Mucosa of stomach (tissue), 1 donor: ENCODE results near the gene CIRBP.

Experiments used
- H3K27me3 ChIP-seq: one replicate; pipeline ENCODE4 v1.7.0; 2013; ENCODE audit warnings: mild to moderate bottlenecking, low read length; ENCODE audit not compliant: control insufficient read depth, insufficient read depth
- H3K36me3 ChIP-seq: one replicate; pipeline ENCODE4 v1.7.0; 2013; ENCODE audit warnings: low read length; ENCODE audit not compliant: control insufficient read depth, insufficient read depth
- H3K4me1 ChIP-seq: one replicate; pipeline ENCODE4 v1.7.0; 2013; ENCODE audit warnings: mild to moderate bottlenecking, low read length; ENCODE audit not compliant: control insufficient read depth, insufficient read depth
- H3K4me3 ChIP-seq: one replicate; pipeline ENCODE4 v1.7.0; 2013; ENCODE audit warnings: low read length
- H3K9ac ChIP-seq: one replicate; pipeline ENCODE4 v1.7.0; 2013; ENCODE audit warnings: mild to moderate bottlenecking, low read length, moderate library complexity
- H3K9me3 ChIP-seq: one replicate; pipeline ENCODE4 v1.7.0; 2013; ENCODE audit warnings: mild to moderate bottlenecking, low read length, moderate library complexity; ENCODE audit not compliant: control insufficient read depth
- donor health status: Pancreatic carcinoma.

The CIRBP gene

DNA sequence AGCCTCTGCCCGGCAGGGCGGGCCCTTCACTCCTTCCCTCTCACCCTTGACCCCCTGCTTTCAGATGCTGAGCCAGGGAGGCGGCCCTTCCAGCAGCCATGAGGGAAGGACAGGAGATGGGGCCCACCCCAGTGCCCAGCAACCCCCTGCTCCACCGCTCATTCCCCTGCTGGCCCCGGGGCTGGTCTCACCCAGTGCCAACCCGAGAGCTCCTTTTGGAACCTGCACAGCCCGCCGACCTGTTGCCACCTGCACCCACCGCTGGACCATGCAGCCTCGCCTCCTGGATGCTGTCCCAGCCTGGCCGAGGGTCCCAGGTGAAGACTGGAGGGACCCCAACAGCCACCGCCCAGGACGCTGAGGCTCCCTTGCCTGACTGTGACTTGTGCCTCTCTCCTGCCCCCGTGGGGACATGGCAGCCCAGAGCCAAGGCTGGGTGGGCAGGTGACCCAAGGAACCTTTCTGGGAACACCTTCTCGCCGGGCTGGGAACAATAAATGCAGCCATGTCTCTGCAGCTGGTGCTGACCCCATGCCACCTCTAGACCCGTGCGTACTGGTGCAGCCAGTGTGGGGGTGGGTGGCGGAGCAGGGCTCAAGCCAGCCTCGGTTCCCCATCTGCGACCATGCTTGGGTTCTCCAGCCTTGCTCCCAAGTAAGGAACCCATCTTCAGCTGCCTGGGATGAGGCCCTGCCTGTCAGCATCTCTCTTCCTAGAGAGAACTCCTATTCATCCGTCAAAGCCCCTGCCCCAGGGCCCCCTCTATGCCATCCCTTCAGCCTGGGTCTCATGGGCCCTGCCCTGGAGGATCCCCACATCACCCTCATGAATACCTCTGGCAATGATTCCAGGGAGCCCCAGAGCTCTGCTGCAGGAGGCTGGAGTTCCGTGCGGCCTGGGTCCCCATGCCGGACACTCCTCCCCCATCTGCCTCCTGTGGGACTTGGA, 9.9 kb downstream of the CIRBP start:
- no peaks in the 10 kb centered on the region for H3K9me3 ChIP-seq
- H3K27me3 ChIP-seq: no peaks in the 10 kb centered on the region
- H3K4me1 ChIP-seq: peaks cover 48% of the 10 kb centered on the region
- peaks cover 12% of the 10 kb centered on the region for H3K36me3 ChIP-seq
- no peak overlapping the region for H3K4me3 ChIP-seq
- H3K9ac ChIP-seq: no peak overlapping the region

DNA sequence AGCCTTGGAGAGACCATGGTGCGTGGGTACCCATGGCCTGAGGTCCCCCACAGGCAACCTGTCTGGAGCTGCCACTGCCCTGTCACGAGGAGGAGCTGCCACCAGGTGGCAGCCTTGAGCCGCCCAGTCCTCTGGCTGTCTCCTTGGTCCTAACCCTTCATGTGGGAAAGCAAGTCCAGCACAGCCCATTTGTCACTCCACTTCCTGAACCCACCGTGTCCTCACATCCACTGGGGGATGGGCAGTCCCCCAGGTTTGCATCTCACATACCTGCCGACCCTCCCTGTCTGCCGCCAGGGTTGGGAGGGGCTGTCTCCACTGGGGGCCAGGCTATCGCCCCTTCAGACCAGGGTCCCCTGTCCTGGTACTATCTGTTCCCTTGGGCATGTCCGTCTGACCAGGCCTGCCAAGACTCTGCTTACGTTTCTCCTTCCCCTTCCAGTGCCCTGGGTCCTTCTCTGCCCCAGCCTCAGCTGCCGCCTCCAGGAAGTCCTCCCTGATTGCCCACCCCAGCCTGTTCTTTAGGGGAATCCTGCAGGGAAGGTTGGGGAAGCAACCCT, 10.7 kb downstream of the CIRBP start:
- peaks cover 4% of the 10 kb centered on the region for H3K36me3 ChIP-seq
- no peak overlapping the region for H3K9ac ChIP-seq
- no peaks in the 10 kb centered on the region for H3K9me3 ChIP-seq
- no peak overlapping the region for H3K4me3 ChIP-seq
- peaks cover 7% of the 10 kb centered on the region for H3K27me3 ChIP-seq
- peaks cover 48% of the 10 kb centered on the region for H3K4me1 ChIP-seq

DNA sequence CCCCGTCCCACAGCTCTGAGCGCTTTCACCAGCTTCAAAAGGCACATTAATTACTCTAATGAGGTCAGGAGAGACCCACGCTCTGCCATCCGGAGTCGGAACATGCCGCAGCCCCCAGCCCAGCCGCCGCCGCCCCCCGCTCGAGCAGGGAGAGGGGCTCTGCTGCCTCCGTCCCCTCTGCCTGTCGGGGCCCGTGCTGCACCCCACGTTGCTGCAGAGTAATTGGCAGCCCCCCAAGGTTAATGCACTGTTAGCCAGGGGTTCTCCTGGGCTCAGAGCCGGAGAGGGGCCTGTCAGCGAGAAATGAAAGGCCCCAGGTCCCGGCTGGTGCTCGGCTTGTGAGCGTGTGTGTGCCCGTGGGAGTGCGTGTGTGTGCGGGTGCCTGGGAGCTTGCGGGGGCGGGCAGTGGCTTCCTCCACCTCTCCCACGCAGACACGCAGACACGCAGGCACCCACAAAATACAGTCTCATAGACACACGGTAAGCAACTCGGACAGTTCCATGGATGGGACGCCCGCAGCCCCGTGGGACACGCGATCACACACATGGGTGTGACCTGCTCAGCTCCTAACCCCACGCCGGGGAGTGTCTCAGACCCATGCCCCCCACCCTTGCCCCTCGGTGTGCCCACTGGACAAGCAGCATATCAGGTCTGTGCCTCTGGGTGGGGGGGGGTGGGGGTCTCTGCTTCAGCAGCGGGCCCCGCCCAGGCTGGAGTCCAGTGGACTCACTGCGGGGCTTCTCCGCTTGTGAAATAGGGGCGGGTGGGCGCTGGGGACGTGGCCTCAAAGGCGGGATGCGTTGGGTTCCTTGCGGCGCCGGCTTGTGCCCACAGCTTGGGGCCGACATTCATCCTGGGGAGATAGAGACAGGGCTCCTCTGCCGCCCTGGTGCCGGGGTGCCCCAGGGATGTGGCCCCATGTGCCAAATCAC, 11.8 kb downstream of the CIRBP start:
- no peak overlapping the region for H3K4me3 ChIP-seq
- H3K36me3 ChIP-seq: peaks cover 4% of the 10 kb centered on the region

DNA sequence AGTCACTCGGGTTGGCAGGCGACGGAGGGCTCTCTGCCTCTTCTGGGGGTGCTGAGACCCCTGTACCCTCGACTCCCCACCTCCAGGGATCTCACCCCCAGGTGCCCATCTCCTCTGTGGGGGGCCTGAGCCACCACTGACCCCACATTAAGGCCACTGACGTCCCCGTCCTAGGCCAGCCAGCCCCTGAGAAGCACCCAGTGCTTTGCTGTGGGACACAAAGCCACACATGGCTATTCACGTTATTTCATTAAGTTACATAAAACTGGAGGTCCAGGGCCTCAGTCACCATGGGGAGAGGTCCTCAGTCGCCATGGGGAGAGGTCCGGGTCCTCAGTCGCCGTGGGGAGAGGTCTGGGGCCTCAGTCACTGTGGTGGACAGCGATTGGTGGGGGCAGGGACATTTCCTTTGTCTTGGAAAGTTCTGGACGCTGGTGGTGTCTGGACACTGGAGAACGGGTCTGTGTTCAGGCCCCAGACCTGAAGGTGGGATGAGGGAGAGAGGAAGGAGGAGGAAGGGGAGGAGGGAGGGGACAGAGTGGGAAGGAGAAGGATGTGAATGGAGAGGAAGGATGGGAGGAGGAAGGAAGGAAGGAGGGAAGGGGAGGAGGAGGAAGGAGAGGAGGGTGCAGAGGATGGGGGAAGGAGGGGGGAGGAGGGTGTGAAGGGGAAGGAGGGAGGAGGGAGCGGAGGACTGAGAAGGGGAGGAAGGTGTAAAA, 12.6 kb downstream of the CIRBP start:
- Histone ChIP-seq H3K36me3 (peaks cover 4% of the 10 kb centered on the region), H3K9me3 (no peaks in the 10 kb centered on the region), H3K4me3 (no peak overlapping the region), H3K9ac (no peak overlapping the region), H3K4me1 (peaks cover 47% of the 10 kb centered on the region), H3K27me3 (peaks cover 18% of the 10 kb centered on the region)

More for the DNA sequence above, 11.8 kb downstream of the CIRBP start:
- no peaks in the 10 kb centered on the region for H3K9me3 ChIP-seq
- H3K4me1 ChIP-seq: peaks cover 50% of the 10 kb centered on the region
- peaks cover 14% of the 10 kb centered on the region for H3K27me3 ChIP-seq
- no peak overlapping the region for H3K9ac ChIP-seq

DNA sequence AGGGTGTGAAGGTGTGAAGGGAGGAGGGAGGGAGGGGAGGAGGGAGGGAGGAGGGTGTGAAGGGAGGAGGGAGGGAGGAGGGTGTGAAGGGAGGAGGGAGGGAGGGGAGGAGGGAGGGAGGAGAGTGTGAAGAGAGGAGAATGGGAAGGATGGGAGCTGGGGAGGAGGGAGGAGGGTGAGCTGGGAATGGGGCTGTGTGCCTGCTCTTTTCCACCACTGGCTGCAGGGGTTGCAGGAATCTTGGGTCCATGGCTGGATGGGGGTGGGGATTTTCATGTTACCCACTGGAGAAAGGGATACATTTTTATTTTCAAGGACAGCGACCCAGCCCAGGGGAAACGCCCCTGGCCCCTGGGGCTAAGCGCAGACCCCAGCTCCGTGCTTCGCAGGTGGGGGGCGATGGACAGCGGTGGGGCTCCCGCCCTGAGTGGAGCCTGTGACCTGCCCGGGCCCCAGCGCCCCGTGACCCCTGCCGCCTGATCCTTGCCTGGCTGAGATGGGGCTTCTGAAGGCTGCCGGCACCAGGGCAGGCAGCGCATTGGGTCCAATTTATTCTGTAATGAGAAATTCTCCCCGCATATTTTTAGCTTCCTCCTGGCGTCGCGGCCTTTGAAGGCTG, 13.6 kb downstream of the CIRBP start:
- Histone ChIP-seq H3K4me3 (no peak overlapping the region), H3K9me3 (no peaks in the 10 kb centered on the region), H3K27me3 (peaks cover 28% of the 10 kb centered on the region), H3K36me3 (peaks cover 4% of the 10 kb centered on the region), H3K9ac (no peak overlapping the region), H3K4me1 (peaks cover 50% of the 10 kb centered on the region)

DNA sequence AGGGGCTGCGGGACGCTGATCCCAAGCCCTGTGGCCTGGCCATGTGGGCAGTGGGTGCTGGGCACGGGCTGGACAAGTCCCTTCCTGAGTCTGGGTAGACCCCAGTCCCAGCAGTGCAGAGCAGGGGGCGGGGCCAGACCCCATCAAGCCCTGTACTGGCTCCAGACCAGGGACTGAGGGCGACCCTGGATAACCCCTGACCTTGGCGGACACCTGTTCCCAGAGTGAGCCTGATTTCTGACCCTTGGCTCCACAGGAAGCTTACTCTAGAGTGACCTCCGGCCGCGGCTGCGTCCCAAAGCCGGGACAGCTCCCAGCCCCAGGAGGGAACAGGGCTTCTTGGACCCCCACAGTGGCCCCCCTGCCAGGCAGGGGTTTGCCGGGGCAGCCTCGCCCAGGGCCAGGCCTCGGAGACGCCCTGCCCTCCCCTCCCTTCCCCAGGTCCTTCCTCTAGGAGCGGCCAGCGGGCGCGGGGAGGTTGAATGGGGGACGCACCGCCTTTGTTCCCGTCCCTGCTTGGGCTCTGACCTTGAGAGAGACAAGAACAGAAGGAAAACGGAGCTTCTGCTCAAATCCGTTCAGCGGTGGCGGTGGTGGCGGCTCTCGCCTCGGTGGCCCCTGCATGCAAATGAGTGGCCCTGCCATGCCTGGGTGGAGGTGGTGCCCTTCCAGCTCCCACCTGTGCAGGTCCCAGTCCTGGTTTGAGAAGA, 14.2 kb downstream of the CIRBP start:
- H3K27me3 ChIP-seq: peaks cover 34% of the 10 kb centered on the region
- no peak overlapping the region for H3K9ac ChIP-seq
- peaks cover 4% of the 10 kb centered on the region for H3K36me3 ChIP-seq
- no peak overlapping the region for H3K4me3 ChIP-seq
- H3K4me1 ChIP-seq: peaks cover 51% of the 10 kb centered on the region
- no peaks in the 10 kb centered on the region for H3K9me3 ChIP-seq

DNA sequence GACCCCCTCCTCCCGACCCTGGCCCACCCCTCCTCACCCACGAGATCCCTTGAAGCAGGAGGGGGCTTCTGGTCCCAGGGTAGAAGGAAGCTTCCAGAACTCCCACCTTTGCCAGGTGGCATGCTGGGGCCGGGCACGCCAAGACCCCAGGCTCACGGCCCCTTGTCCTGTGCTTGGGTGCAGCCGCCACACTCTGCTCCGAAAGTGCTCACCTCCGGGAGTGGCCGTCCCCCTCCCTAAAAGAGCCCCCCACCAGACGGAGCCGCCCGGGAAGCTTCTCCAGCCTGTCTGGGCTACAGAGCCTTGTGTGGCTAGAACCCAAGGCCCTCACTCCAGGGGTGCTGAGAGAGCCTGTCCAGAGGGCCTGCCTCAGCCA, 14.8 kb downstream of the CIRBP start:
- Histone ChIP-seq H3K4me3 (peak overlapping the region; percentile 25), H3K9ac (no peak overlapping the region), H3K36me3 (peaks cover 2% of the 10 kb centered on the region), H3K9me3 (no peaks in the 10 kb centered on the region), H3K27me3 (peaks cover 40% of the 10 kb centered on the region), H3K4me1 (peaks cover 51% of the 10 kb centered on the region)

DNA sequence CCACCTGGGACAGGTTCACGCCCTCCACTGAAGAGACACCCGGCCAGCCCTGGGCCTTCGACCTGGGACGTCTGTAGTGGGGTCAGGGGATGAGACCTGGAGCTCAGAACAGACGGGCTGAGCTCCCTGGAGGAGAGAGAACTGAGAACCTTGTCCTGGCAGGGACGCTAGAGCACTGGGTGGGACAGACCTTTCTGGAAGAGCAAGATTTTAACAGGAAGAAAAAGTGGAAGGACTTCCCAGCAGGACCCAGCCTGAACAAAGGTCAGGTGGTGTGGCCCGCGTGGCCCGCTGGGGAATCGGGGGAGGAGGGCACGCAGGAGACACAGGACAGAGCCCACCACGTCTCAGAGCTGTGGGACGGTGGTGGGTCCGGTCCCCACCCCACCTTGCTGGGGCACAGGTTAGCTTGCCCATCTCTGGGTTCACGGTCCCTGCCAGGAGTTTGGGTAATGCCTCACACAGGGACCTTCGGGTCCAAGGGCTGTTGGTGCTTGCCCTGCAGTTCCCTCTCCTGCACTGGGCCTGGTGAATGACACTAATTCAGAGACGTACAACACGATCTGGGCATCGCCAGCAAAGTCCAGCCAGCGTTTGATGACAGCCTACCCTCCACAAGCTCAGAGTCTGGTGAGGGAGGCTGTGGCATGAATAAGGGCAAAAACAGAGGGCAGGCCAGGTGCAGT, 15.3 kb downstream of the CIRBP start:
- peaks cover 45% of the 10 kb centered on the region for H3K27me3 ChIP-seq
- H3K9ac ChIP-seq: no peak overlapping the region

DNA sequence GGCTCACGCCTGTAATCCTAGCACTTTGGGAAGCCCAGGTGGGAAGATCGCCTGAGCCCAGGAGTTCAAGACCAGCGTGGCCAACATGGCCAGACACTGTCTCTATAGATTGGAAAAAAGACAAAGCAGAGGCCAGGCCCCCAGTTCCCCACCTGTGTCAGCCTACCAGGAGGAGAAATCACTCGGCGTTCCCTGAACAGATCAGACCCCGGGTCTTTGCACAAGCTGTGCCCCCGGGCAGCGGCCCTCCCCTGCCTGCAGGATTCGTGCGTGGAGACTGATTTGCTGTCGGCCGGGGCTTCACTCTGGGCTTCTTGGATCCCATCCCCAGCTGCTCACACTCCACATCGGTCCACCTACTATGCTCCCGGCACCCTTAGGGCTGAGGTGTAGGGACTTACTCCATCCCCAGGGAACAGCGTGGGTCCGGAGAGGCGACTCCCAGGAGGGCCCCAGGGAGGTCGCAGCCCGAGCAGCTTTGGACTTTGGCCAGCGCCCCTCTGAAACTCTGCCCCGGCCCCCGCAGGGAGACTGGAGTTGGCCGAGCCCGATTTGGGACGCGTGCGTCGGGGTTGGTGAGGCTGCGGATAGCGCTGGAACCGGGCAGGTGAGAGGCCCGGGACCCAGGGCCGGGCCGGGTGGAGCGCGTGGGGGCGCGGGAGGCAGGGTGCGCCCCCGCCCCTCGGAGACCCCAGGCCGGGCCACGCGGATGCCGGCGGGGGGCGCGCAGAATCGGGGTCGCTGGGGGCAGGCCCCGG, 16.0 kb downstream of the CIRBP start:
- Histone ChIP-seq H3K9ac (no peak overlapping the region), H3K36me3 (no peaks in the 10 kb centered on the region), H3K27me3 (peaks cover 48% of the 10 kb centered on the region), H3K9me3 (no peaks in the 10 kb centered on the region), H3K4me3 (no peak overlapping the region), H3K4me1 (peaks cover 42% of the 10 kb centered on the region)

More for the DNA sequence above, 15.3 kb downstream of the CIRBP start:
- Histone ChIP-seq H3K4me1 (peaks cover 50% of the 10 kb centered on the region), H3K4me3 (peak overlapping the region; percentile 25), H3K36me3 (no peaks in the 10 kb centered on the region), H3K9me3 (no peaks in the 10 kb centered on the region)
